H54 (cell line): ENCODE measurements around the gene HIP1.

Experiments used
- DNase-seq: peaks from one replicate; pipeline ENCODE4 v3.0.0; 2011; ENCODE audit warnings: low spot score, mixed read lengths; ENCODE audit not compliant: insufficient read length
- FAIRE-seq: peaks from 3 replicates; lab custom pipeline; 2011; peaks lifted over from hg19 to GRCh38; lab: Jason Lieb, UNC
- POLR2A ChIP-seq: IDR thresholded peaks from 2 replicates; pipeline ENCODE4 v1.6.1; 2011; ENCODE audit warnings: low read depth, mild to moderate bottlenecking, low read length

The HIP1 gene

DNA sequence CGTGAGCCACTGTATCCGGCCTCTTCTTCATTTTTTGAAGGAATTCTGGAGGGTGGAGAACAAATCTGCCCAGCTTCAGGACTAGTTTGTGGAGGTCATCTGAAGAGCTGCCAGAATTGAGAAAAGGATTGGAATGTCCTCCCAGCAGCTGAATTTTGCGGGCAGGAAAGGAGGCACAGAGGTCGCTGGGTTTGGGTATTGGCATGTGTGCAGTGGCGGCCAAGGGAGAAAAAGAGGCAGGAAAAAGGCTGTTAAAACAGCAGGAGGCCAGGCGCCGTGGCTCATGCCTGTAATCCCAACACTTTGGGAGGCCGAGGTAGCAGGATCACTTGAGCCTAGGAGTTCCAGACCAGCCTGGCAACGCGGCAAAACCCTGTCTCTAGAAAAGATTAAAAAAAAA, 80.4 kb downstream of the HIP1 start:
- TF ChIP-seq POLR2A = no peak
- DNase-seq (peak; percentile 65), FAIRE-seq (no peak)

DNA sequence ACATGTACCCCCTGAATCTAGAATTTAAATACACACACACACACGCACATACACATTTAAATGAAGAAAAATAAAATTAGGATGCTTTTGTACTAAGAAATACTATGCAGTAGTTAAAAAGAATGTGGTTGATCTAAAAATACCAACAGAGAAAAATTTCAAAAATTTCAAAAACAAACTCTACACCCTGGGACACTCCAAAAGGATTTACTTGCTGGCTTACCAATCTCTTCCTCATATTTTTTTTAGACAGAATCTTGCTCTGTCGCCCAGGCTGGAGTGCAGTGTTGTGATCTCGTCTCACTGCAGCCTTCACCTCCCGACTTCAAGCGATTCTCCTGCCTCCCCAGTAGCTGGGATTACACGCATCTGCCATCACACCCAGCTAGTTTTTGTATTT, 80.9 kb downstream of the HIP1 start:
- FAIRE-seq (no peak), DNase-seq (no peak)
- no peak for TF ChIP-seq POLR2A

DNA sequence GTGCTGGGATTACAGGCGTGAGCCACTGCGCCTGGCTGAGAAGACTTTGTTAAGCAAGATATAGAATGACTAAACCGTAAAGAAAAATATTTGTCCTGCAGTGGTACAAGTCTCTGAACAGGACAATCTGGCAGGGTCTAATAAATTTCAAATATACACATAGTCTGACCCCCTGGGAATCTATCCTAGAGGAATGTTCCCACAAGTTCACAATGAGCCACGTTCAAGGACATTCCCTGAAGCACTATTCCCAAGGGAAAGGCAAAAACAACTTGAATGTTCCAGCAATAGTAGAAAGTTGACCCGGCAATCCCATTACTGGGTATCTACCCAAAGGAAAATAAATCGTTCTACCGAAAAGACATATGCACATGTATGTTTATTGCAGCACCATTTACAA, 82.0 kb downstream of the HIP1 start:
- FAIRE-seq (no peak), DNase-seq (no peak)
- no peak for TF ChIP-seq POLR2A

DNA sequence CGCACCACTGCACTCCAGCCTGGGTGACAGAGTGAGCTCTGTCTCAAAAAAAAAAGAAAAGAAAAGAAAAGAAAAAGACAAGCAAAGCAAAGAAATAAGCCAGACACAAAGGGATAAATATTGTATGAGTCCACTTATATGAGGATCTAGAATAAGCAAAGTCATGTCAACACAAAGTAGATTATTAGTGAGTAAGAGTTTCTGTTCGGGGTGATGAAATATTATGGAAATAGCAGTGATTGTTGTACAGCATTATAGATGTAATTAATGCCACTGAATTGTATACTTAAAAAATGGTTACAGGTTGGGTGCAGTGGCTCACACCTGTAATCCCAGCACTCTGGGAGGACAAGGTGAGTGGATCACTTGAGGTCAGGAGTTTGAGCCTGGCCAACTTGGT, 83.2 kb downstream of the HIP1 start:
- FAIRE-seq (no peak), DNase-seq (no peak)
- no peak for TF ChIP-seq POLR2A

DNA sequence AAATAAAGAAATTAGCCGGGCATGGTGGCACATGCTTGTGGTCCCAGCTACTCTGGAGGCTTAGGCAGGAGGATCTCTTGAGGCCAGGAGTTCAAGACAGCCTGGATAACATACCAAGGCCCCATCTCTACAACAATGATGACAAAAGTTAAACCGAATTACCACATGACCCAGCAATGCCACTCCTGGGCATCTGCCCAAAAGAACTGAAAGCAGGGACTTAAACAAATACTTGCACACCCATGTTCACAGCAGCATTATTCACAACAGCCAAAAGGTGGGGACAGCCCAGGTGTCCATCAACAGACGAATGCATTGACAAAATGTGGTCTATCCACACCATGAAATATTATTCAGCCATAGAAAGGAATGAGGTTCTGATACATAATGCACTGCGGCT, 83.9 kb downstream of the HIP1 start:
- DNase-seq = no peak
- TF ChIP-seq POLR2A = no peak
- FAIRE-seq = no peak

DNA sequence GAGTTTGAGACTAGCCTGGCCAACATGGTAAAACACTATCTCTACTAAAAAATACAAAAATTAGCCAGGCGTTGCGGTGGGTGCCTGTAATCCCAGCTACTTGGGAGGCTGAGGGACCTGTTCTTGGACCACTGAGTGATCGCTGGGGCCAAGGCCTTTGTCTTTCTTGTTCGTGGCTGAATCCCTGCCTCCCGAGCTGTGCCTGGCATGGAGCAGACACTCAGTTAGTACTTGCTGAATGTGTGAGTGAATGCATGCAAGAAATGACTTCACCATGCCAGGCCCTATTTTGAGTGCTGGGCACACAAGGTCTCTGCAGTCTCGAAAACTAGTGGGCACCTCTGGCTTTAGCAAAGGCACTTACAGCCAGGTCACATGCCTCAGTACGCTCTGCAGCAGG, 85.1 kb downstream of the HIP1 start:
- no peak for FAIRE-seq
- no peak for DNase-seq
- TF ChIP-seq POLR2A = no peak

DNA sequence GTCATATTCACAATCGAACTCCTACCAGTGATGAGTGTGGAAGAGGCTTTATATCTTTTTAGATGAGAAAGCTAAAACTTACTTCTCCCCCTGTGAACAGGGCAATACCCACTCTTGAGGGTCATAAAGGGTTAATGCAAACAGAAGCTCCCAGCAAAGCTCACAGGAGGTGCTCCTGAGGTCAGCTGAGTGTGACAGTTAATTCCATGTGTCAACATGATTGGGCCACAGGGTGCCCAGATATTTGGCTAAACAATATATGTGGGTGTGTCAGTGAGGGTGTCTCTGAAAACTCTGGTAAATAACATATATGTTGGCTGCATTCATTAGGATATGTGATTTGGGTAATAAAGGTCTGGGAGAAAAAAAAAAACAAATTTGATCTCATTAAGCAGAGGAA, 86.0 kb downstream of the HIP1 start:
- FAIRE-seq = no peak
- no peak for DNase-seq
- TF ChIP-seq POLR2A = no peak

DNA sequence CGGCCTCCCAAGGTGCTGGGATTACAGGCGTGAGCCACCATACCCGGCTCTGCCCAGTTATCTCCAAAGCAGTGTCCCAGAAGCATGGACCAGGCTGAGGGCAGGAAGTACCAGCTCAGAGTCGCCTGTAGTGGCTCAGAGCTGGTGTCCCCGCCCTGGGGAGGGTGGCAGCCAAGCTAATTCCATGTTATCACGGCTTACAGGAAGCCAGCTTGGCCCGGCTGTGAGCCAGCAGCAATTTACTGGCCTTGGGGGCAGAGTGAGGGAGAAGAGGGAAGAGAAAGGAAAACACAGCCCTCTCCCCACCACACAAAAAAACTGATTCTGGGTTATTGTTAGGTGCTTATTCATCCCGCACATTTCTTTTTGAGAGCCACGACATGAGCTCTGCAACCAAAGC, 88.1 kb downstream of the HIP1 start:
- TF ChIP-seq POLR2A = no peak
- peak; percentile 35 for DNase-seq
- FAIRE-seq = no peak

DNA sequence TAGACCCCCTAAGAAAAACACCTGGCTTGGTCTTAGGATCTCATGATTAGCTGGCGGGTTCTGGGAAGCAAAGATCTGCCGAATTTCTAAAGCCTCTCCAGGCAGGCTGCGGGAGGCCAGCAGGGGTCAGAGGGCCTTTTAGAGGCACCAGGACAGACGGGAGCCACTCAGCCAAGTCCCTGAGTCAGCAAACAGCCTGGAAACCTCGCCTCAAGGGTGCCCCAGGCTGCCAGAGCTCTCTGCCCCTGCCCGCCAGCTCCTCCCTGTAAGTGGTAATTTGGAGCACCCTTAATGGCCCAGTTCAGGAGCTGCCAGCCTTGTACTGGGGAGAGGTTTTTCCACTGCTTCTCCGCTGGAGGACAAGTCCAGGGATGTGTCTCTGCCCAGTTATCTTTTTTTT, 88.7 kb downstream of the HIP1 start:
- FAIRE-seq (no peak), DNase-seq (peak; percentile 34)
- TF ChIP-seq POLR2A = no peak

DNA sequence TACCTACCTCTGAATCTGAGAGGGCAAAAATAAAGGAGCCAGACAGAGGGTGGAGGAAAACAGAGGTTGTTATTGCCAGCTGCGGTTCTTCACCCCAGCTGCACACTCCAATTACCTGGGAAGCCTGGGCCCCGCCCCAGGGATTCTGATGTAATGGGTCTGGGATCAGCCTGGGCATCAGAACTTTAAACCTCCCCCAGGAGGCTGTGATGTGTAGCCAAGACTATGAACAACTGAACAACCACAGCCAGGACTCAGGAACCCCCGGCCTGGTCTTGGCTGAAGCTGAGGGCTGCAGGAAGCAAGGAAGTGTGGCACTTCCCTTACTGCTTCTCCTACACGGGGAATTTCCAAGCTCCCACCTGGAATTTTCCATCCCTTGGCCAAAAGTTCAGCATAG, 89.3 kb downstream of the HIP1 start:
- TF ChIP-seq POLR2A = no peak
- FAIRE-seq (no peak), DNase-seq (no peak)

DNA sequence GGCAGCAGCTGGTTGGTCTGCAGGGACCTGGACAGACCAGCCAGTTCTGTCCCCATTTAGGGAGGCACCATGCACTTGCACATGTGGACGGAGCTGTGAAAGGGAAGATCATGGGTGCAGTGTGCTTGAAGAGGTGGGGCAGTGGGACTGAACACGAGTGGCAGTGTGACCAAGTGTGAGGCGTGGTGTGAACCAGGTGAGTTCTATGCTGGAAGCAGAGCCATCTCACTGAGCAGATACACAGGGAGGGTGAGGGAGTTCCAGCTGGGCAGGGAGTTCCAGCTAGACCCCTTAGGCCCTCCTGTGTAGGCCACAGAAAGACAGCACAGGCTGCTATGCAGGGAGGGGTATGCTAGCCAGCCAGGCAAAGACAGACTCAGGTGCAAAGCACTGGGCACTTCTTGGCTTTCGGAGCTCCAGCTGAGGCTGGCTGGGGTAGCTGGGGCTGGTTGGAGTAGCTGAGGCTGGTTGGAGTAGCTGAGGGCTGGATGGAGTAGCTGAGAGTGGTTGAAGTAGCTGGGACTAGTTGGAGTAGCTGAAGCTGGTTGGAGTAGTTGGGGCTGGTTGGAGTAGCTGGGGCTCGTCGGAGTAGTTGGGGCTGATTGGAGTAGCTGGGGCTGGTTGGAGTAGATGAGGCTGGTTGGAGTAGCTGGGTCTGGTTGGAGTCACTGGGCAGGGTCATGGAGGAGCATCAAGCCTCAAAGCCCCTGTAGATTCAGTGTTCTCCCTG, 90.9 kb downstream of the HIP1 start:
- DNase-seq (no peak), FAIRE-seq (no peak)
- TF ChIP-seq POLR2A = no peak

DNA sequence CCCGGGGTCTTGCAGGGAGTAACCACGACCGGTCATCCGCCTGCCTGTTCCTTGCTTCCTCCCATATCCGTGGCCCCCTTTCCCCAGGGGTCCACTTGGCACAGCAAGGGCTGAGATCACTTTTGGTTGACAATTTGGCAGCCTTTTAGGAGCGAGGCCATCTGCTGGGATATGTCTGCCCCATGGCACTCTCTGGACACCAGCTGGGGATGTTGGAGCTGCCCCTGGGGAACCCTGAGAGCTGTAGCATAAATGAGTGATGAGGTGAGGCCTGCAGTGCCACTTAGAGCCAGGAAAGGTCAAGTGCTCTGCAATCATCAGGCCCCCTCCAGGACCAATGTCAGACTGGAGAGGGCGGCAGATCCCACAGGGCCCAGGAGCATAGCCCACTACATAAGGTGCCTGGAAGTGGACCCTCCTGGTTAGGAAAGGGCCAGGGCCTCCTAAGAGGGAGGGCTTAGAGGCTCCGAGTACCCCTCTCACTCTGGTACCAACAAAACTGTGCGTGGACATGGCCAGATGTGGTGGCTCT, 92.1 kb downstream of the HIP1 start:
- no peak for DNase-seq
- no peak for TF ChIP-seq POLR2A
- no peak for FAIRE-seq

DNA sequence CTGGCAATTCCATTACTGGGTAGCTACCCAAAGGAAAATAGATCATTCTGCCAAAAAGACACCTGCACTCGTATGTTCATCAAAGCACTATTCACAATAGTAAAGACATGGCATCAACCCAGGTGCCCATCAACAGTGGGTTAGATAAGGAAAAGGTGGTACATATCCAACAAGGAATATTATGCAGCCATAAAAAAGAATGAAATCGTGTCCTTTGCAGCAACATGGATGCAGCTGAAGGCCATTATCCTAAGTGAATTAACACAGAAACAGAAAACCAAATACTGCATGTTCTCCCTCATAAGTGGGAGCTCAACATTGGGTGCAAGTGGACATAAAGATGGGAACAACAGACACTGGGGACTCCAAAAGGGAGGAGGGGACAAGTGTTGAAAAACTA, 93.2 kb downstream of the HIP1 start:
- DNase-seq (no peak), FAIRE-seq (no peak)
- TF ChIP-seq POLR2A = no peak

DNA sequence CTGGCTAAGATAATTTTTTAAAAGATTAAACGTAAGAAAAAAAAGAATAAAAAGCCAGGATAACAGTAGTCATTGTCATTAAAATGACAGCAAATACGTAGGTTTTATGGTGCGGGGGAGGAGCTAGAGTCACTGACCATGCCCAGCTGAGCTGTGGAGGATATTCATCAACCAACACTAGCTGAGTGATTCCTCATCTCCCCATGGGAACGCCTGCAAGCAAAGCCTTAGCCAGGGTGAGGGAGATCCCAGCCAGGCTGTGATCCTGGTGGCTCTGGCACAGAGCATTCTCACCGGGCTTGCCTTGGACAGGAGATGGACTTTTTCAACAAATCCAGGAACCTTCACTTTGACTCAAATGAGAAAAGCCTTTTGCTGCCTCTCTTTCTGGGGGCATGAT, 94.2 kb downstream of the HIP1 start:
- no peak for FAIRE-seq

DNA sequence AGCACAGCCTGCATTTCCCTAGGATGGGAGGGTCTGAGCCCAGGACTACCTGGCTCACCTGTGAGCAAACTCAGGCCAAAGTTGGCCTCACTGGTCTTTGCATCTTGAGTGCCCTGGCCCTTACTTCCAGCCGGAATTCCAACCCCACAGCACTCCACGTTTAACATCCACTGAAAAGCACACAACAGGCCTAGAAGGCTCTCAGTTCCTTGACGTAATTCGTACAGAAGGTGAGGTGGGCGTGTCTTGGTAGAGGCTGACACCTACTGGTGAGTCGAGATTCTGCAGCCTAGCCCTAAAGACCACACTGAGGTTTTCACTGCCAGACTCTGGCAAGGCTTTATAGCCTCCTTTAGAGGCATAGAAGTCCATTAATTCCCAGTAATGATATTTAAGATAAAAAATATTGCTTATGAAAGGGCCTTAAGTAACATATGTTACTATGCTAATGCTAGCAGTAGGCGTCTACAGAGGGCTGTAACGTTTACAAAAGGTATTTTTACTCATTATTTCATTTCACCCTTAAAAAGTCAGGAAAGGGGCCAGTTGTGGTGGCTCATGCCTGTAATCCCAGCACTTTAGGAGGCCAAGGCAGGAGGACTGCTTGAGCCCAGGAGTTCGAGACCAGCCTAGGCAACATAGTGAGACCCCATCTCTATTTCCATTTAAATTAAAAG, 95.8 kb downstream of the HIP1 start:
- no peak for TF ChIP-seq POLR2A
- DNase-seq = no peak

More for the DNA sequence above, 94.2 kb downstream of the HIP1 start:
- TF ChIP-seq POLR2A = no peak
- DNase-seq = no peak

DNA sequence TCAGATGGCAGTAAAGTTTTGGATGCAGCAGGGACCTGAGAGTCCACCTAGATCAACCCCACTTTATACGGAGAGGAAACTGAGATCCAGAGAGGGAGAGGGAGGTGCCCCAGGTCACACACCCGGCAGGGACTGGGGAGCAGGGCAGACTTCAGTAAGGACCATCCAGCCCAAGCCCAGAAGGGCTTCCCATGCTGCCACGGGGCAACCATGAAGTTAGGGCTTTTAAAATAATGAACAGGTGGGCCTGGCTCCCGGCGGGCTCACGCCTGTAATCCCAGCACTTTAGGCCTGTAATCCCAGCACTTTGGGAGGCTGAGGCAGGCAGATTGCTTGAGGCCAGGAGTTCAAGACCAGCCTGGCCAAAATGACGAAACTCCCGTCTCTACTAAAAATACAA, 98.5 kb downstream of the HIP1 start:
- TF ChIP-seq POLR2A = no peak
- no peak for FAIRE-seq
- no peak for DNase-seq

More for the DNA sequence above, 95.8 kb downstream of the HIP1 start:
- FAIRE-seq = no peak
